ENCODE results near the gene EOGT. TPM values are rescaled to one million over a fixed set of nuclear protein-coding genes. Genes with fewer than 3 reads are reported as not detected.

Gene EOGT
- polyA plus RNA-seq, 1 donor: 17.8 TPM

DNA sequence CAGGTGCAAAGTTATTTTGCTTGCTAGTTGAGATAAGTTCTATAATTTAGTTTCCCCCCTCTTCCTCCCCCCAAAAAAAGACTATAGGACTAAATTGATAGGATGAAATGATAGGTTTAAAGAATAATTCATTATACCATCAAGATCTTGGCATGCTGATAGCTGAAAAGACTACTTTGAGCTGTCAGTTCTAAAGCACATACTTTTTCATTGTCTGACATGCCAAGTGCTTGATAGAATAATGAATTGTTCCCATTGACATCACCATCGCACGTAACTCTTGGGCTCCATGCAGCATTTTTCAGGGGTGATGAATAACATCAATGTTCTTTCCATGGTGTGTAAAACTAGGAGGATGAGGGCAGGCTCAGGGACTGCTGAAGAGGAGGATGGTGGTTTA, 48.8 kb downstream of the EOGT start:
- DNase-seq: no peak

- no peak for DNase-seq
Measured at GRCh38 chr3:68963891-68964290, 49.6 kb downstream of the EOGT start.

DNA sequence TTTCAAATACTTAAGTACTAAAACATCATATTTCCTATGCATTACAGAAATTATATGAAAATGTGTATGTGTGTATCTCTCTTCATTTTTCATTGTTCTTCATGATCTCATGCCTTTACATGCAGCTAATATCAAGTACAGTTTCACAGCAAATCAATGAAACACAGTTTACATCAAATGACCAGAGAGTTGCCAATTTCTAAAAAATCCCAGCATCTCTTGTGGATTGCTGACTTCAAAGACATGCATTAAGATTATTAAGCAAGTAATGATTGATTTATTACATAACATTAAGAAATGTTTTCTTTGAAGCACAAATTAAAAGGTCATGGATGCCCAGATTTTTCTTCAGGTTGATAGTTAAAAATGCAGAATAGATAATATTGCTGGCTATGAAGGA, 50.1 kb downstream of the EOGT start:
- no peak for DNase-seq

DNA sequence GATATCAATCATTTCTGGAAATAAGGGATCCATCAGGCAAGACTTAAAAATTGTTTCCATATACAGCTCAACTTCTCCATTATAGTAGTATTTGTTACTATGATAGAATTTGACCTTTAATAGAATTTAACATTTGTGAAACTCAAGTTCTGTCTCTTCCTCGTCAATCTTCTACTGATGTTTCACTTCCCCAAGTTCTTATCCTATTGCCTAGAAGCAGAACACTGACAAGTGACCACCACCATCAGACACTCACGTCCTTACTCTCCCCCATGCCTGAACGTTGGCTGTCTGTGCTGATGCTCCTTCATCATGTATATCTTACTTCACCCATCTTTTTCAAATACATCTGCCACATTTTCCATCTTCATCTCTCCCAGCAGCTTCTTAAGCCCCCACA, 54.6 kb downstream of the EOGT start:
- no peak for DNase-seq

- DNase-seq: no peak
Measured at GRCh38 chr3:68957895-68958294, 55.6 kb downstream of the EOGT start.

DNA sequence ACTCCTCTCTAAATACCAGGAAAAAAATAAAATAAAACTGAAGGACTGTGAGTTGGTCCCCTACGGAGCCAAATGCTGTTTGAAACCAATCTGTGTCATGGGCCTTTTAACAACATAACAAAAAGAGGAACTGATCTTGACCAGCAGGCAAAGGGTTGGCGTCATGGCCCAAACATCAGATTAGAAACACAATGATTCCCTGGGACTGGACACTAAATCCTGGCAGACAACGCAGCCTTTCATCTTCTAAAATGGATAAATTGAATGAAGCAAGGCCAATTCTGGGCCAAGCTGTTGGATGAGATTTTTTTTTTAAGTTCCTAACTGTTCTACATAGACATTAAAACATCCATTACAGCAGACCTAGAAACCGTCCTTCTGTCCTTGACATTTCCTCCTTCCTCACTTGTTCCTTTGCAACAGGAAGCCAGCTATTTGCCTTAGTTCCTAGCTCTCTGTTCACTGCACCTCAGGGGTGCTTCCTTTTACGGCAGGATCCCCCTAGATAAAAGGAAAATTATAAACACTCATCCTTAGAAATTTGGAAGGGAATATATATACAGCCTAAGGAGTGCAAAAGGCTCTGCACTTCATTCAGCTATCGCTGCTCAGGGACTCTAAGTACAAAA, 59.6 kb downstream of the EOGT start:
- no peak for DNase-seq

DNA sequence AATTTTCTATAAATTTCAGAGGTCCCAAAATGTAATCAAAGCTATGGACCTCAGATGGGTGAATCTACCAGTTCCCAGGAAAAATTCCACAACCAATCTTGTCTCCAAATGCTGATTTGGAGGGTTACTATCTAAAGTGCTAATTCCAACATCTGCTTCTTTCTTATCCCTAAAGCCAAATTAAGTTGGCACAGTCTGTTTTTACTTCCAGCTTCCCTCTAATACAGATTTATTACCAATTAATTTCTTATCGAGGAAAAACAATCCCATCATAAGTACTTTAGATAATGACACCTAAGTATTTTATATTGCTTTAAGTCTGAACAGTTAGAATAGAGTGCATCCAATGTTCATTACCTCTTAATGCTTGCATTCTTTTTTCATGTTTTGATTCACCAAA, 68.3 kb downstream of the EOGT start:
- DNase-seq: no peak

DNA sequence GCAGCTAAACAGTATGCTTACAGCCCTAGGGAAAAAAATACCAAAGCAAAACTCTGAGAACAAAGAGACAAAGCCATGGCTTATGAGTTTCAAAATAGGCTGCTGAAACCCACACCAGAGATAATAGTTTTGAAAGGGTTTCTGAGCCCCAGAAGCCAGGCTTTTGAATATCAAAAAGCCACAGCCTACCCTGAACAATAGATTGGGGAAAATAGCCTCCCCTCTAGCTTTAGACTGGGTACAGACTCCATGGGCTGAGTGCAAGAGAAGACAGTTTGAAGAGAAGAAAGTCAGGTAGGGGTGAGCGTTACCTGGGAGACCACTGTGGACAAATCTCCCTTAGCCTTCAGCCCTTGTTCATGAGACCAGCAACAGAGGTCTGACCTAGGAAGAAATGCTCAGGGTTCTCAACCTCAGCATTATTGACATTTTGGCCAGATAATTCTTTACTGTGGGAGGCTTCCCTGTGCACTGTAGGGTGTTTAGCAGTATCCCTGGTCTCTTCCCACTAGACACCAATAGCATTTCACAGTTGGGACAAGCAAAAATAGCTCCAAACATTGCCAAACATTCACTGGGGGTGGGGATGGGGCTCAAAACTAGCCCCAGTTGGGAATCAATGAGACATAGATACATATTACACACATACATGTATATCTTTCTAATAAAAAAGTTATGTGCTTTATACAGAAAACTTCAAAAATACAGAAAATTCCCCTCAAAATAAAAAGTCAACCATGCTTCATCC, 69.6 kb downstream of the EOGT start:
- DNase-seq: no peak

GRCh38 chr3:68941055-68941454, 72.4 kb downstream of the EOGT start:
- DNase-seq: no peak

DNA sequence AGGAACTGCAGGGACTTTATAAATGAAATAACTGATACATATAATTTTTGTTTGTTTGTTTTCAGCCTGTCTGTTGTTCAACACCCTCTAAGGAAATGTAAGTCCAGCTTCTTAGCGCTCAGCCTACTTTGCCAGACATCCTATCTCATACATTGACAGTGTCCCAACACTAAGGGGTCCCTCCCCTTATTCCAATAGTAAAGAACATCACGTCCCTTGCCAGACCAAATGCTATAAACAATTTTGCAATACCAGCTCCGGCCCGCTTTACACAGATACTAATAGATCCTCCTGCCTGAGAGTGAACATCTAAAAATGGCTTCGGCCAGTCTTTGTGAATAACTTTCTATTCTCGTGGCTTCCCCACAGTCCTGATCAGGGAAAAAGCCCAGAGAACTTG, 76.6 kb downstream of the EOGT start:
- no peak for DNase-seq

GRCh38 chr3:68935778-68936177, 77.7 kb downstream of the EOGT start:
- DNase-seq: no peak

DNA sequence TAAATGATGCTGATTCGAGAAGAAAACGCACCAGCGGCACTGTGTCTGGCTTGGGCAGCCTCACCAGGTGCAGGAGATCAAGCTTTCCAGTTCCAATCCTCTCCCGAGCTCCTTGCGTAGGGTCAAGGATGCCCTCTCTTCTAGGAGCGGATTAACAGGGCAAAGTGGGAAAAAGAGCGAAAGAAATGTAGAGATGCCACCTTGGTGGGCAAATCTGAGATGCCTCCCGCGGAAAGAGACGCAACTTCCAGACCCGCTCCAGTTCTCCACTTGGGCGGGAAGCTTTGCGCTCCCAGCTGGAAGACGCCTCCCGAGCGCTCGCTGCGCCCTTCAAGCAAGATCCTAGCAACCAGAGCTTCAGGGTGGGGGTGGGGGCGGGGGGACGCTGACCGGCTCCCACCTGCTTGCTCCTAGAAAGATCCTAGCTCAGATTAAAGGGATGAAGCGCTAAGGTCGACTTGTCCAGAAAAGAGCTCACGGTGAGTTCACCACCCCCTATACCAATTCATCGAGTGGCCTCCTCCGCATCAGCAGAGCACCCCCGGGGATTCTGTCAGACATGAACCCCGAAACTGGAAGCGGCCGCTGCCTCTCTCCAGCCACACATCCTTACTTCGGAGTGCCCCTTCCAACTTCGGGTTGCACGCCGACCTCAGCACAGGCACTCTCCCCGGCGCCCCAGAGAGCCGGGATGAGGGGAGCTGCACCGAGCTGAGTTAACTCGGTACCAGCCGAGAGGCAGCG, 81.9 kb downstream of the EOGT start:
- no peak for DNase-seq

Other genes with a start within 250 kb of the EOGT start
- gene TAFA4, start 81.1 kb downstream of the EOGT start, polyA plus RNA-seq (ENCODE audit: insufficient read length): 1.5 TPM
- gene TMF1, start 38.6 kb upstream of the EOGT start, polyA plus RNA-seq (ENCODE audit: insufficient read length): 59.0 TPM
- gene UBA3, start 66.7 kb upstream of the EOGT start, polyA plus RNA-seq (ENCODE audit: insufficient read length): 87.6 TPM
- 110 TPM for gene ARL6IP5, start 71.3 kb upstream of the EOGT start, polyA plus RNA-seq (ENCODE audit: insufficient read length)
- gene LMOD3, start 108.9 kb upstream of the EOGT start, polyA plus RNA-seq (ENCODE audit: insufficient read length): 0.05 TPM

Data from left kidney (tissue), 2 donors.